Urinary bladder (tissue), 4 donors: Measurements from ENCODE around the gene FLOT1. TPM values are rescaled to one million over a fixed set of nuclear protein-coding genes. Genes with fewer than 3 reads are reported as not detected.

ENCODE experiments used
- DNase-seq: peaks from one replicate; pipeline ENCODE4 v3.0.0-alpha.2; 2015; ENCODE audit errors: extremely low spot score
- H3K27ac ChIP-seq: one replicate; pipeline ENCODE4 v1.5.1; 2013; ENCODE audit warnings: low read depth, mild to moderate bottlenecking, moderate library complexity
- H3K36me3 ChIP-seq: one replicate; pipeline ENCODE4 v1.6.1; 2013; ENCODE audit warnings: mild to moderate bottlenecking, moderate library complexity; ENCODE audit not compliant: insufficient read depth
- H3K4me1 ChIP-seq: one replicate; pipeline ENCODE4 v1.6.1; 2013; ENCODE audit warnings: mild to moderate bottlenecking, moderate library complexity; ENCODE audit not compliant: insufficient read depth
- H3K4me3 ChIP-seq: one replicate; pipeline ENCODE4 v1.5.1; 2013; ENCODE audit warnings: low read depth, low read length
- WGBS: extraction: QIAGEN DNeasy Blood & Tissue Kit; methylation state at CpG from one replicate; pipeline ENCODE4 v1.1.7; 2013; 5-methylcytosine and 5-hydroxymethylcytosine counted together
- polyA plus RNA-seq: library from polyadenylated mRNA; stranded (reverse); fragments of 200-250 nt; gene quantifications from one replicate; pipeline ENCODE4 v1.2.3, GENCODE V29; 2013
- total RNA-seq: library from RNA; depleted of rRNA; stranded (reverse); fragments of >200 nt; gene quantifications from one replicate; pipeline ENCODE4 v1.2.3, GENCODE V29; 2014
- donor health status: healthy with polysubstance abuse.
- donor health status: healthy.

FLOT1 gene
- total and polyA plus RNA-seq, 2 donors, result 40.0 to 298 TPM

DNA sequence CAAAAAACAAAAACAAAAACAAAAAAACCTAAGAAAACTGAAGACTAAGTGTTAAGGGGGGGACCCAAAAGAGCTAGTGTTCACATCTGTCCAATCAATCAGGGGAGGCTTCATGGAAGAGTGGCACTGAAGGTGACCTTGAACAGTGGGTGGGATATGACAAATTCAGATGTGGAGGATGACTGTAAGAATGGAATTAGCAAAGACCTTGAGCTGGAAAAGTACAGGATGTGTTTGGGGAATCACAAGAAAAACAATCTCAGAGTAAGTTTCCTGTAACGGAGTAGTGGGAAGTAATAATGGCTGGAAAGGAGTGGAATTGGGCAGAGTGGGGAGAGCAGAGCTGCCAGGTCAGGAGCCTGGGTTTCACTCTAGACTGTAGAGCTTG, 4.8 kb upstream of the FLOT1 start:
- no peaks in the 10 kb centered on the region for H3K4me1 ChIP-seq
- WGBS, result 87% methylated on average over 1 of the region's 1 CpG
- no peak overlapping the region for H3K4me3 ChIP-seq
- H3K36me3 ChIP-seq, result no peaks in the 10 kb centered on the region
- DNase-seq, result no peak
- peak overlapping the region; percentile 14 for H3K27ac ChIP-seq

DNA sequence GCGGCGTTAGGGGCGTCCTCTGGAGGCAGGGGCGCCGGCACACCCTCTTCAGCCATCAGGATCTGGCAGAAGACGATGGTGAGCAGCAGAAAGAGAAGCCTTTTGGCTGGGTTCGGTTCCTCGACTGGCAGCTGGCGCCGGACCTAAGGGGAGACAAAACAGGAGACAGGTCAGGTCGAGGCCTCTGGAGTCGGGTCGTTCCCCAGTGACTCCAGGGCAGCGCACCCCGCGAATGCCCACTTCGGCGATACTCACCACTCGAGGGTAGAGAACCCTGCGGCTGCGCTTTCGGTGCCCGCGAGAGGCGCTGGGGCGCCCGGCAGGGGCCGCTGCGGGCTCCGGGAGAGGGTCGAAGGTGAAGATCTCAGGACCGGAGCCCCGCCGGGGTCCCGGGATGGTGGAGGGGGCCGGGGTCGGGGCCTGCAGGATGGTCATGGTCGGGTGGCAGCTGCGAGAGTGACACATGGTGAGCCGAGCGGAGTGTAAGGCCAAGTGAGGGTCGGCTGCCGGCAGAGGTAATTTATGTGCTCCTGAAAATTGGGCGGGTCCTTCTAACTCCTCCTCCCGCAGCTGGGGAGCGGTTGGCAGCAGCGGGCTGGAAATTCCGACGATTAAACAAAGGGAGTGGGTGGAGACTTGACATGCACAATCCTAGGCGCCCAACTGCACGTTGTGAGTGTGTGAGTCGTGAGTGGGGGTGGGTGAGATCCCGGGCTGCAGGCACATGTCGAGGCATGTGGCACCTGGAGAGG, 1.7 kb upstream of the FLOT1 start, which contains the start of gene IER3:
Gene IER3 (minus strand): TSS at position 494 of the 752 bp plus-strand sequence. CDS start 29 bp downstream, at position 465.
- Histone ChIP-seq H3K4me3 (peak within 1 kb of the TSS; percentile 83), H3K4me1 (no peaks in the 10 kb centered on the region), H3K36me3 (no peaks in the 10 kb centered on the region), H3K27ac (peak within 1 kb of the TSS; percentile 91)
- peak; percentile 77 for DNase-seq
- WGBS, result under 1% methylated on average over 54 of the region's 54 CpGs

DNA sequence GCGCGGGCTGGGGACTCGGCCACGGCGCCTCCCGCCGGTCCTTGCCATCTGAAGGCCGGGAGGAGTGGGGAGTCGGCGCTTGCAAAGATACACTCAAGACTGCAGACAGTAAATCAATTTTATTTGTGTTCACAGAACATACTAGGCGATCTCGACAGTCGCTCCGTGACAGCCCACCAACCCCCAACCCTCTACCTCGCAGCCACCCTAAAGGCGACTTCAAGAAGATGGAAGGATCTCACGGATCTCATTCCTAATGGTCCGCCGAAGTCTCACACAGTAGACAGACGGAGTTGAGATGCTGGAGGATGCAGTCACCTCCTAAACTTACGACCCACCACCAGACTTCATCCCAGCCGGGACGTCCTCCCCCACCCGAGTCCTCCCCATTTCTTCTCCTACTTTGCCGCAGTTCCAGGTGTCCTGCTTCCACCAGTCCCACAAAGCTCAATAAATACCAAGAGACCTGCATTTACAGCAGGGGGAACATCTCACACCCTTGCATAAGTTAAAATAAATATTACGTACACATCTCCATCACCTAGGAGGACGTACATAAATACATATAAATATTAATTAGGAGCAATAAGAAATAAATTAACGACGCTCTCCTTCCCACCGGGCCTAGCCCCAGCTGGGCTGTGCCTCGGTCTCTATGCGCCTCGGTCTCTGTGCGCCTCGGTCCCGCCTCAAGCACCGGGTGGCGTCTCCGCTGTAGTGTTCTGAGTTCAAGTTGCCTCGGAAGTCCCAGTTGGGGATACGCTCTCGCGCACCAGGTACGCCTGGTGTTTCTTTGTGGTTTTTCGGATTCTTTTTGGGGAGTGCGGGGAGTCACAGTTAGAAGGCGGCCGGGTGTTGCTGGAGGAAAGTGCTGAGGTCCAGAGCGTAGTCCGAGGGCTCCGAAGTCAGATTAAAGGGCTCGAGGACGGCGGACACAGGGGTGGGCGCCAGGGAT, 889 bp upstream of the FLOT1 start:
- peak overlapping the region; percentile 83 for H3K4me3 ChIP-seq
- H3K36me3 ChIP-seq, result no peaks in the 10 kb centered on the region
- H3K27ac ChIP-seq, result peak overlapping the region; percentile 91
- H3K4me1 ChIP-seq, result no peaks in the 10 kb centered on the region
- DNase-seq, result no peak
- 2% methylated on average over 55 of the region's 55 CpGs for WGBS

DNA sequence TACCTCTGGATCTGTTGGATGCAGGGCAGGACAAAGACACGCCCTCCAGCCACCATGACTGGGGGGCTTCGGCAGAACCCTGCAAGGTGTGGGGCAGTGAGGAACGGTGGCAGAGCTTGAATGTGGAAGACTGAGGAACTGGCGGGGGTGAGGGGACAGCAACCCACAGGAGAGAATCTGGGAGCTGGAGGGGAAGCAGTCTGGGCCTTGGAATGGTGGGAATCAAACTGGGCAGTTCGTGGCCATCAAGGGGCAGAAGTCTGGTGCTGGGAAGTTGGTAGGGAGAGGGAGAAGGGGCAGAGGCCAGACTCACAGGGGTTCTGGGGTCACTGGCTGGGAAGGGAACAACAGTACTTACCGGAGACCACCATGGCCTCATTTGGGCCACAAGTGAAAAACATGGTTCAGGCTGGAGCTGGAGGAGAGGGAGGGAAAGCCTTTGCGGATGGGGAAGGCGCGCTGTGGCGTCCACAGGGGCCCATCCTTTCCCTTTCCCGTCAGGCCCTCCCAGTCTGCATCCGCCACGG, 635 bp downstream of the FLOT1 start:
- Histone ChIP-seq H3K27ac (peak overlapping the region; percentile 92), H3K4me3 (peak overlapping the region; percentile 83), H3K36me3 (no peaks in the 10 kb centered on the region), H3K4me1 (no peaks in the 10 kb centered on the region)
- no peak for DNase-seq
- WGBS, result 5% methylated on average over 13 of the region's 13 CpGs

DNA sequence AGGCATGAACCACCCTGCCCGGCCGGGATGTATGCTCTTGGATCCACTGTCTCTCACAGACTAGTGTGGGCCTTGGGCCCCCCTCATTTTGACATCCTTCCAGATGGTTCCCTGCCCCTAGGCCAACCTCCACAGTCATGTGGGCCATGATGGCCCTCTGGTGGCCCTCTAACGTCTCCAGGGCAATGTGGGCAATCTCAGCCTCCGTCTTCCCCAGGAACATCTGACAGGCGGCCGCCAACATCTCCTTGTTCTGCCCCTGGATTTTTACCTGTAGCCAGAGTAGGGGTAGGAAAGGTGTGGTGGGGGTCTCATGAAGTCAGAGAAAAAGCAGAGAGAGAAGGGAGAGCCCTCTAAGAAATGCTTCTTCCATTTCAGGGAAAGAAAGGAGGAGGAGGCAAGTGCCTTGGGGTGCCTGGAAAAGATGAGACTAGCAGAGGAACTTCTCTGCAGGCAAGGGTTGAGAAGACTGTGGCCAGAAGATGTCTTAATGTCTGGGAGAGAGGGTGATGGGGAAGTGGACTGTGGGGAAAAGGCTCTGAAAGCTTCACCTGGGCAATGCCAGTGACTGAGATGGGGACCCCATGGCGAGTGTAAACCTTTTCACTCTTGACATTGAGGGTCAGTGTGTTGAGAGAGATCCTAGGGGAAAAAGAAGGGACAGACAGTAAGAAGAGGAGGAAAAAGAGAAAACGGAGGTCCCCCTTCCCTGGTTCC, 1.3 kb downstream of the FLOT1 start:
- H3K4me1 ChIP-seq, result no peaks in the 10 kb centered on the region
- 67% methylated on average over 8 of the region's 8 CpGs for WGBS
- H3K4me3 ChIP-seq, result peak overlapping the region; percentile 83
- peak overlapping the region; percentile 92 for H3K27ac ChIP-seq
- no peak for DNase-seq
- H3K36me3 ChIP-seq, result no peaks in the 10 kb centered on the region

DNA sequence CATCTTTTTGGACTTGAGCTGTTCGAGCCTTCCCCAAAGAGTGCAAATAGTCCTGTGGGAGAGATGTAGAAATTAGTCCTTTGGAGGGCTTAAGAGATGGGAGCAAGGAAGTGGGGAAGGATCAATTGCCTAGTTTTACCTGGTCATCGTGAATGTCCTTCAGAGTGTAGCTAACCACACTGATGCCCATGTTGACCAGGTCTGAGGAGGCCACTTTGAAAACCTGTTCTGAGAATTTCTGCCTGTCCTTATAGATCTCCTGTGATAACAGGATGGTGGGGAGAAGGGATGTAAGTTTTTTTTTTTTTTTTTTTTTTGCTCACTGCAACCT, 2.0 kb downstream of the FLOT1 start:
- Histone ChIP-seq H3K27ac (no peak overlapping the region), H3K36me3 (no peaks in the 10 kb centered on the region), H3K4me3 (no peak overlapping the region), H3K4me1 (no peaks in the 10 kb centered on the region)
- no peak for DNase-seq
- WGBS, result 92% methylated on average over 2 of the region's 2 CpGs

DNA sequence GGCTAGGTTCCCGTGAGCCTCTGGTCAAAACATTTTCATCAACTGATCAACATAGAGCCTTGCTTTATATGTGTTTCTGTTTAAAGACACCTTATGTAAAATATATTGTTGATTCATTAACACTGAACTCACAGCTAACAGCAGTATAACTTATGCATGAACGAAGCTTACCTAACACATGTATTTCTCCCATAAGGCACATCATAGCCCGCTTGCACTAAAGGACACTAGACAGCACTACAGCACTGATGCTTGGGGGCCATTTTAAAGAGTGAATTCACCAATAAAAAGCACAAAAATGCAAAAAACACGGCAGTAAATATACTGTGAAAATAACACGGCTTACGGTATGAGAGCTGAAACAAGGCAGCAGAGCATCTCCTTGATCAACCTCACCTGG, 4.0 kb downstream of the FLOT1 start:
- Histone ChIP-seq H3K4me3 (no peak overlapping the region), H3K27ac (no peak overlapping the region), H3K4me1 (no peaks in the 10 kb centered on the region), H3K36me3 (no peaks in the 10 kb centered on the region)
- DNase-seq, result no peak
- 82% methylated on average over 6 of the region's 6 CpGs for WGBS

DNA sequence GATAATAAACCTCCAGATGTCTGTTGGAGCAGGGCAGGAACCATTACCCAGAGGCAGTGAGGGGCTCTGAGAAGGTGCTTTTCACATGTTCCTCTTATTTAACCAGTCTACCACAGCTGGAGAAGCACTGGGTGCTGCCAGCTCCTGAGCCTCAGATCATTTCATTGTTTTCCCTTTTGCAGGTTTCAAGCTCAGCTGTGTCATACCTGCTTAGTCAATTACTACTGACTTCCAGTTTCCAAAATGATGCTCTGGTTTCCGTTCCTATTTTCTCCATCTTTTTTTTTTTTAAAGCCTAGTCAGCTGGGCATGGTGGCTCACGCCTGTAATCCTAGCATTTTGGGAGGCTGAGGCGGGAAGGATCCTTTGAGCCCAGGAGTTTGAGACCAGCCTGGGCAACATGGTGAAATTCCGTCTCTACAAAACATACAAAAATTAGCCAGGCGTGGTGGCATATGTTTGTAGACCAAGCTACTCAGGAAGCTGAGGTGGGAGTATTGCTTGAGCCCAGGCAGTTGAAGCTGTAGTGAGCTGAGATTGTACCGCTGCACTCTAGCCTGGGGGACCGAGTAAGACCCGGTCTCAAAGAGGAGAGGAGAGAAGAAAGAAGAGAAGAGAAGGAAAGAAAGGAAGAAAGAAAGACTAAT, 6.7 kb downstream of the FLOT1 start:
- WGBS, result 92% methylated on average over 8 of the region's 8 CpGs
- no peaks in the 10 kb centered on the region for H3K4me1 ChIP-seq
- H3K27ac ChIP-seq, result no peak overlapping the region
- no peaks in the 10 kb centered on the region for H3K36me3 ChIP-seq
- H3K4me3 ChIP-seq, result no peak overlapping the region
- no peak for DNase-seq

DNA sequence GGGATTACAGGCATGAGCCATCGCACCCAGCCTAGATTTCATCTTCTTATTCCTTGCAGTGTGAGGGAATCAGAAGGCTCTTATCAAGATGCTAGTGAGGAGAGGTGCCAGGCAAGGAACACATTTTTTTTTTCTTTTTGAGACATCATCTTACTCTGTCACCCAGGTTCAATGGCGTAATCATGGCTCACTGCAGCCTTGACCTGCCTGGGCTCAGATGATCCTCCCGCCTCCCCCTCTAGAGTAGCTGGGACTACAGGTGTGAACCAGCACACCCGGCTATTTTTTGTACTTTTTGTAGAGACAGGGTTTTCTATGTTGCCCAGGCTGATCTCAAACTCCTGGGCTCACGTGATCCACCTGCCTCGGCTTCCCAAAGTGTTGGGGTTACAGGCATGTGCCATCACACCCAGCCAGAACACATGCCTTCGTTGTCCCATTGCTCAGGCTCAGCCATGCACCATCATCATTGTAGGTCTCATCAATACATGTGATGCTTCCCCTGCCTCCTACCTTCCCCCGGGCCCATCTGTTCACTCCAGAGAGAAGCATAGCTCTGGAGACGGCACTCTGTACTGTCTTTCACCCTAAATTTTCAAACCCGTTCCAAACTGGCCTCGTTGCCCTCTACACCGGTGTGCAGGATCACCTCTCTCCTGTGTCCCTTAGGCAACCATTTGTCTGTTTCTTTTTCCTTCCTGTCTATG, 10.1 kb downstream of the FLOT1 start:
- 92% methylated on average over 12 of the region's 12 CpGs for WGBS
- DNase-seq, result no peak
- Histone ChIP-seq H3K36me3 (no peaks in the 10 kb centered on the region), H3K4me3 (no peak overlapping the region), H3K27ac (no peak overlapping the region), H3K4me1 (no peaks in the 10 kb centered on the region)

DNA sequence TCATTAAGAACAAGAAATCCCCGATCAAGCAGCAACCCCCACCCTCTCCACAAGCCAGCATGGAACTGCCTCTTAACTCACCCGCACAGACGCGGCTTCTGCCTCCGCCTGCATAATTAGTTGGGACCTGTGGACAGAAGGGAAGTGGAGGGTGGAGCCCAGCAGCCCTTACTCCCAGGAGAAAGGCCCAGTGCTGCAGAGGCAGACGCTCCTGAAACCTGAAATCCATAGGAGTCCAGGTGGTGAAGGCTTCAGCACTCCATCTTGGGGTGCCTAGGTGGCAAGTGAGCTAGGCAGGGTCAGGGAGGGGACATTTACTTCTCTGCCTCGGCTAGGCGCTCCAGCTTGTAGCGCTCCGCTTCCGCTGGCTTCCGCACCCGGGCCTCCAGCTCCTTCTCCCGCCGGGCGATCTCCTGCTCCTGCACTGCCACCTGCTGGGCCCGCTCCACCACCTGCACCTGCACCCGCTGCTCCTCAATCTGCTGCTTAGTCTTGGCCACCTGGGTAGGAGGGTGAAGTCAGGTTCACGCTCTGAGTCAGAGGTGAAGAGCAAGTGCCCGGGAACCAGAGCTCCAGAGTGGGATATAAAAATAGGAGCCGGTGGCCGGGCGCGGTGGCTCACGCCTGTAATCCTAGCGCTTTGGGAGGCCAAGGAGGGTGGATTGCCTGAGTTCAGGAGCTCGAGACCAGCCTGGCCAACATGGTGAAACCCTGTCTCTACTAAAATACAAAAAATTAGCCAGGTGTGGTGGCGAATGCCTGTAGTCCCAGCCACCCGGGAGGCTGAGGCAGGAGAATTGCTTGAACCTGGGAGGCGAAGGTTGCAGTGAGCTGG, 11.7 kb downstream of the FLOT1 start:
- Histone ChIP-seq H3K4me3 (no peak overlapping the region), H3K36me3 (no peaks in the 10 kb centered on the region), H3K27ac (peak overlapping the region; percentile 54), H3K4me1 (no peaks in the 10 kb centered on the region)
- 45% methylated on average over 30 of the region's 30 CpGs for WGBS
- no peak for DNase-seq

DNA sequence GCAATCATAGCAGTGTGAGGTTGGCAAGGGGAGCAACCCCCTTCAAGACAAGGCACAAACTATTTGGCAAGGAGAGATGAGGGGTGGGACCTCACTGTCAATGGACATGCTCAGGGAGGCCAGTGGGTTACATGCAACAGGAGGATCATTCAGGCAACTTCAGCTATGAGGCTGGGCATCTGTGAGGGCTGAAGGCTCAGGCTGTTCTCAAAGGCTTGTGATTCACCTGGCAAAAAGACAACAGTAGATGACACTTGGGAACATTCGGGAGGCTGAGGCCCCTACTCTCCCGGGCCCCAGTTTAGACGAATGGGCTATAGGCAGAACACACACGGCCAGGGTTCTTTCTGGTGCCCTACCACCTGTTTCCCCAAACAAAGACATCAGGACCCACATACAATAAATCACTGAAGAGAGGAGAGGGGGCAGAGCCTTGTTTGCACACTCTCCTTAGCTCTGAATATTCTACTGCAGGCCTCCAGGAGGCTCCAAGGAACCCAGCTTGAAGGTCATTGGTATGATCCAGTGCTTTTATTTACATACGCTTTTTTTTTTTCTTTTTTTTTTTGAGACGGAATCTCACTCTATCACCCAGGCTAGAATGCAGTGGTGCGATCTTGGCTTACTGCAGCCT, 14.4 kb downstream of the FLOT1 start:
- Histone ChIP-seq H3K4me3 (no peak overlapping the region), H3K4me1 (no peaks in the 10 kb centered on the region), H3K36me3 (no peaks in the 10 kb centered on the region), H3K27ac (peak overlapping the region; percentile 33)
- 55% methylated on average over 7 of the region's 7 CpGs for WGBS
- no peak for DNase-seq
